Astrocyte of the spinal cord (primary cell): ENCODE results near the gene GRB10.
A peak's percentile ranks its signal among the peaks of the same experiment; 100 is the strongest.

Experiments
- DNase-seq: peaks from one replicate; pipeline ENCODE4 v3.0.0; 2011; ENCODE audit warnings: low read depth, low spot score
- H3K4me3 ChIP-seq: 2 replicates; pipeline ENCODE4 v1.5.1; 2011; ENCODE audit warnings: low read depth, mild to moderate bottlenecking, low read length, moderate library complexity
- CTCF ChIP-seq: IDR thresholded peaks from 2 replicates; pipeline ENCODE4 v1.5.1; 2012; ENCODE audit warnings: low read depth, mild to moderate bottlenecking, low read length, inconsistent platforms
- in situ Hi-C: cut with HindIII; loops from 2 replicates; pipeline ENCODE4 v1.10.0; 2017; ENCODE audit warnings: low sequenced_read_pairs

Gene GRB10

DNA sequence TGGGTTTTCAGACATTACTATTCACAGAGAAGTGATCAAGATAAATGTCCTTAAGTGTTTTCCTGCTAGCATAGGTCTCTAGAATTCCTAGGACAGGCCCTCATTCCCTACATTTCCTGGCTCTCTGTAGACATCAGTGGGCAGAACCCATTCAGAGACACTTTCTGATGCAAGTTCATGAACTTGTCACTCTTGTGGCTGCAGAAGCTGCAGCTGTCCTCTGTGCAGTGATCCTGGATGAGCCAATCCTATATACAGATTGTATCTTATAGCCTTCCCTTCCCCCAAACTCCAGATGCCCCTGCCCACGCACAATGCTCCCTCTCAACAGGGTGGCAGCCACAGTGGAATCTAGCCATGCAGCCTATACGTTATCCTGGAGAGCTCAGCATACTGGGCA, 12.6 kb upstream of the GRB10 start:
- TF ChIP-seq CTCF, result no peak
- no peak for DNase-seq
- in situ Hi-C loops, result no loop called here
- no peak overlapping the region for H3K4me3 ChIP-seq

GRCh38 chr7:50793947-50794570, 11.4 kb upstream of the GRB10 start:
- no peak for TF ChIP-seq CTCF
- no peak for DNase-seq
- H3K4me3 ChIP-seq, result peak overlapping the region; percentile 43
- in situ Hi-C loops, result no loop called here

DNA sequence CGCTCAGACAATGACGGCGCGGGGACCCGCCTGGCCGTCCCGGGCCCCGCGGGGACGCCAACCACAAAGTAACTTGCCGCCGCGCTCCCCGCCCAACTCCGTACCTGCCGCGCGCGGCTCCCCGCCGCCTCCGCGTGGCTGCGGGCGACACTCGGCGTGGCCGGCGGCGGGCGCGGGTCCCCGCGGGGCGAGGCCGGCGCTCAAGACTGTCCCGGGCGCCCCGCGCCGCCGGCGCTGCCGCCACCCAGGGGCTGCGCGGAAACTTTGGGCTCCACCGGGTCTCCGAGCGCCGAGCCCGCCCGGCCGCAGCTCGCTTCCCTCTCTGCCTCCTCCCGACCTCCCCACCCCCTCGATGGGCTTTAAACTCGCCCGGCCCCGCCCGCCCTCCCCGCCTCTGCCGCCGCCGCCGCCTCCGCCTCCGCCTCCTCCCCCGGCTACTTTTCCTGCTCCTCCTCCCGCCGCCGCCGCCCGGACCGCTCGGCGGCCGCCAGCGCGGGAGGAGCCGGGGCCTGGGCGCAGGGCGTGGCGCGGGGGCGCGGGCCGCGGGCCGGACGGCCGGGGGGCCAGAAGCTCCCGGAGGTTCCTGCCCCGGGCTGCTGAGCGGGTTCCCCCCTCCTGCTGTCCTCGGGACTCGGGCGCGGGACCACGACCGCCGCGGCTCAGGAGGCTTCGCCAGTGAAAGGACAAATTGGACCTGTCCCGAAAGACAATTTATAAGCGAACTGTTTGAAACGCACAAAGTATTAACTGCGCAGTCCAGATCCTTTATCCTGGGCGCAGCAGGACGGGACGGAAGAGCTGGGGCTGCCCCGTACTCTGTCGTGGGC, 10.6 kb upstream of the GRB10 start:
- peak; percentile 73 for DNase-seq
- peak overlapping the region; percentile 54 for H3K4me3 ChIP-seq
- no peak for TF ChIP-seq CTCF
- in situ Hi-C loops, result no loop called here

DNA sequence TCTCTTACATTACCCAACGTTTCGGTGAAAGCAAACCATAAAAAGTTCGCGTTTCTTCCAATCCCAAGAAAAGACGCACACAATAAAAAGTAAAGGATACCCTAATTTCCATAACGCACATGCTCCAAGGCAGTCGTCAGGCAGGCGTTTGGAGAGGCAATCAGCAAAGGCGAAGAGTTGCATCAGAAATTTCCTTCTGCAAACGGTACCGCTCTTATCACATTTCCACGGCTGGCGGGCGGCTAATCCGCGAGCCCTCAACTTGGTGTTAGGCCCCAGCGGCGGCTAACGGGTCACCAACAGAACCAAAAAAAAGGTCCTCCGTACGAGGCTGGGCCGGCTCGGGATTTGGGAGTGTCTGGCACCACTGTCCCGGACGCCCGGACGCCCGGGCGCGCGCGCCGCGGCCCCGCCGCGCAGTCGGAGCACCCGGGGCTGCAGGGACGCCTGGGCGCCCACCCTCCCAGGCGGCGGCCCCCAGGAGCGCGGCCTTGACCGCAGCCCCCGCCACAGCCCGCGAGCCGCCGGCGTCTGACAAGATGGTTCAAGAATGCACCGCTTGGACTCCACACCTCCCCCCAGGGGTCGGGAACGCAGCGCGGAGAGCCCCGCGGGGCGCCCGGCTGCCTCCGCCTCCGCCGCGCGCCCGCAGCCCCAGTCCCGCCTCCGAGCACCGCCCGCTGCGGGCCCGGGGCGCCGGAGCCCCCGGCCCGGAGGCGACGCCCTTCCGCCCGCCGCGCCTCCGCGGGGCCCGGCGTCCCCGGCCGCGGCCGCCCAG, 9.8 kb upstream of the GRB10 start:
- no peak for TF ChIP-seq CTCF
- in situ Hi-C loops, result no loop called here
- DNase-seq, result peak; percentile 65
- peak overlapping the region; percentile 54 for H3K4me3 ChIP-seq

GRCh38 chr7:50791938-50792341, 9.2 kb upstream of the GRB10 start:
- H3K4me3 ChIP-seq, result peak overlapping the region; percentile 54
- in situ Hi-C loops, result no loop called here
- TF ChIP-seq CTCF, result no peak
- peak; percentile 59 for DNase-seq

DNA sequence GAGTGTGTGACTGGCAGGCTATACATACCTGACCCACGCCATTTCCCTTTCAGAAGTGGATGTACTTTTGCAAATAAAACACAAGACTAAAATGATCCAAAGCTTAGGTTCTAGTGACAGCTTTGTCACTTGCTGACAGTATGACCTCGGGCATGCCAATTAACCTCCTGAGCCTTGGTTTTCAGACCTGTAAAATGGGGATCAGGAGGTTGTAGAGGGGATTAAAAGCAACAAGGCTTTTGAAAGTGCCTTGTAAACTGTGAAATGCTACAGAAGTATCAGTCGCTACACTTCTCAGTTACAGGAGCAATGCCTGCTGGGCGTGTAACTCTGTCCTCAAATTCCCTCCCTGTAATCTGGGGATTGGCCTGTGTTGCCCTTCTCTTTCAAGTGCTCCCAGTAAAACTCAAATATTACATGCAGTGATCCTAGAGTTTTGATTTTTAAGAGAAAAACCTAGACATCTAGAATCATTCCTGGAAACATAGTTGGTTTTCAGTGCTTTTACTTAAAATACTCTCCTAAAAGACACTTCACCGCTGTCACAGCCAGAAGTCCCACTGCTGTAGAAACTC, 8.8 kb upstream of the GRB10 start:
- DNase-seq, result no peak
- TF ChIP-seq CTCF, result no peak
- in situ Hi-C loops, result no loop called here
- H3K4me3 ChIP-seq, result peak overlapping the region; percentile 54
